Hepatocyte (in vitro differentiated cells): ENCODE results near the gene OR7C2. TPM values are rescaled to one million over a fixed set of nuclear protein-coding genes. Genes with fewer than 3 reads are reported as not detected.

Experiments
- DNase-seq: peaks from one replicate; pipeline ENCODE4 v3.0.0-alpha.2; 2016; ENCODE audit warnings: low spot score
- H2AFZ ChIP-seq: fragments of 200-600 bp; sonication (generic); 2 replicates; pipeline ENCODE4 v1.6.0; 2016; ENCODE audit warnings: antibody characterized with exemption, mild to moderate bottlenecking
- H3K27ac ChIP-seq: fragments of 200-600 bp; sonication (generic); 2 replicates; pipeline ENCODE4 v1.5.1; 2016; ENCODE audit warnings: mild to moderate bottlenecking
- H3K27me3 ChIP-seq: fragments of 200-600 bp; sonication (generic); 2 replicates; pipeline ENCODE4 v1.6.1; 2016
- H3K36me3 ChIP-seq: fragments of 200-600 bp; sonication (generic); replicated peaks from 2 replicates; pipeline ENCODE4 v1.5.1; 2016; ENCODE audit warnings: low read depth; ENCODE audit not compliant: insufficient read depth
- H3K4me1 ChIP-seq: fragments of 200-600 bp; sonication (generic); 2 replicates; pipeline ENCODE4 v1.5.1; 2016; ENCODE audit warnings: mild to moderate bottlenecking, moderate library complexity; ENCODE audit not compliant: insufficient read depth
- H3K4me2 ChIP-seq: fragments of 200-600 bp; sonication (generic); 2 replicates; pipeline ENCODE4 v1.6.0; 2016
- H3K4me3 ChIP-seq: fragments of 200-600 bp; sonication (generic); 2 replicates; pipeline ENCODE4 v1.5.1; 2016; ENCODE audit warnings: mild to moderate bottlenecking
- H3K79me2 ChIP-seq: fragments of 200-600 bp; sonication (generic); 2 replicates; pipeline ENCODE4 v1.6.0; 2017; ENCODE audit warnings: mild to moderate bottlenecking
- H3K9me2 ChIP-seq: fragments of 200-600 bp; sonication (generic); replicated peaks from 2 replicates; pipeline ENCODE4 v1.6.0; 2017; ENCODE audit warnings: mild to moderate bottlenecking; ENCODE audit not compliant: insufficient read depth
- H3K9me3 ChIP-seq: fragments of 200-600 bp; sonication (generic); 2 replicates; pipeline ENCODE4 v1.5.1; 2016; ENCODE audit warnings: low read depth, mild to moderate bottlenecking
- H4K20me1 ChIP-seq: fragments of 200-600 bp; sonication (generic); 2 replicates; pipeline ENCODE4 v1.6.0; 2016; ENCODE audit warnings: mild to moderate bottlenecking; ENCODE audit not compliant: insufficient read depth, poor library complexity, severe bottlenecking
- EZH2 ChIP-seq: fragments of 200-600 bp; sonication (generic); IDR thresholded peaks from 2 replicates; pipeline ENCODE4 v1.6.1; 2016; ENCODE audit warnings: antibody characterized with exemption, mild to moderate bottlenecking, borderline replicate concordance
- EZH2phosphoT487 ChIP-seq: fragments of 200-600 bp; sonication (generic); IDR thresholded peaks from one replicate; pipeline ENCODE4 v1.6.1; 2018; ENCODE audit warnings: antibody characterized with exemption, mild to moderate bottlenecking, low read depth, moderate library complexity; ENCODE audit not compliant: unreplicated experiment, severe bottlenecking
- WGBS: methylation state at CpG from one replicate; pipeline ENCODE4 v1.1.6; 2016; ENCODE audit warnings: low lambda C conversion rate; ENCODE audit errors: missing lambda C conversion rate; 5-methylcytosine and 5-hydroxymethylcytosine counted together
- polyA plus RNA-seq: library from polyadenylated mRNA; unstranded; fragments of >200 nt; fragmentation: Nextera tagmentation; extraction: Ambion mirVana; gene quantifications from 2 replicates; pipeline ENCODE4 v1.2.1, GENCODE V29; 2016
- total RNA-seq: library from RNA; depleted of rRNA; stranded (reverse); fragments of >200 nt; gene quantifications from 2 replicates; pipeline ENCODE4 v1.2.3, GENCODE V29; 2014
- TF ChIP-seq, protein P1 (sequence below): fragments of 200-600 bp; sonication (generic); IDR thresholded peaks from 2 replicates; pipeline ENCODE4 v1.5.1; 2016; ENCODE audit warnings: antibody characterized with exemption, mild to moderate bottlenecking; ENCODE audit not compliant: poor library complexity

Gene OR7C2
- total and polyA plus RNA-seq, 2 experiments from 2014 or later: not detected

DNA sequence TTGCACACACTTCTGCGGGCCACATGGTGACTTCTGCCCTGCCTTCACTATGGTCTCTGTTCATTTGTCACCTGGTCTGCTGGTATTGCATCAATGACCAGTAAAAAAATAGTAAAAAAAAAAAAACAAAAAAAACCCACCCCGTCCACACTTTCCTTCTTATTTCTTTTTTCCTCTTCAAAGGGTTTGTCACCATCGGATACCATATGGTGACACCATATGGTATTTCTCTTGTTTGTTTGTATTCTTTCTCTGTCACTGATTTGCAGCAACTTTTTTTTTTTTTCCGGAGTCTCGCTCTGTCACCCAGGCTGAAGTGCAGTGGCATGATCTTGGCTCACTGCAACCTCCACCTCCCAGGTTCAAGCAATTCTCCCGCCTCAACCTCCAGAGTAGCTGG, 26.2 kb upstream of the OR7C2 start:
- no peaks in the 10 kb centered on the region for H3K36me3 ChIP-seq
- no peaks in the 10 kb centered on the region for H3K9me2 ChIP-seq
- no peaks in the 10 kb centered on the region for H3K9me3 ChIP-seq
- H3K27ac ChIP-seq: no peak overlapping the region
- no peaks in the 10 kb centered on the region for H3K4me1 ChIP-seq
- no peak for TF ChIP-seq EZH2
- TF ChIP-seq EZH2phosphoT487: no peak
- TF ChIP-seq, protein P1, sequence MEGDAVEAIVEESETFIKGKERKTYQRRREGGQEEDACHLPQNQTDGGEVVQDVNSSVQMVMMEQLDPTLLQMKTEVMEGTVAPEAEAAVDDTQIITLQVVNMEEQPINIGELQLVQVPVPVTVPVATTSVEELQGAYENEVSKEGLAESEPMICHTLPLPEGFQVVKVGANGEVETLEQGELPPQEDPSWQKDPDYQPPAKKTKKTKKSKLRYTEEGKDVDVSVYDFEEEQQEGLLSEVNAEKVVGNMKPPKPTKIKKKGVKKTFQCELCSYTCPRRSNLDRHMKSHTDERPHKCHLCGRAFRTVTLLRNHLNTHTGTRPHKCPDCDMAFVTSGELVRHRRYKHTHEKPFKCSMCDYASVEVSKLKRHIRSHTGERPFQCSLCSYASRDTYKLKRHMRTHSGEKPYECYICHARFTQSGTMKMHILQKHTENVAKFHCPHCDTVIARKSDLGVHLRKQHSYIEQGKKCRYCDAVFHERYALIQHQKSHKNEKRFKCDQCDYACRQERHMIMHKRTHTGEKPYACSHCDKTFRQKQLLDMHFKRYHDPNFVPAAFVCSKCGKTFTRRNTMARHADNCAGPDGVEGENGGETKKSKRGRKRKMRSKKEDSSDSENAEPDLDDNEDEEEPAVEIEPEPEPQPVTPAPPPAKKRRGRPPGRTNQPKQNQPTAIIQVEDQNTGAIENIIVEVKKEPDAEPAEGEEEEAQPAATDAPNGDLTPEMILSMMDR: no peak
- H3K79me2 ChIP-seq: no peaks in the 10 kb centered on the region
- no peaks in the 10 kb centered on the region for H4K20me1 ChIP-seq
- no peaks in the 10 kb centered on the region for H3K27me3 ChIP-seq
- no peak overlapping the region for H2AFZ ChIP-seq
- WGBS: 68% methylated on average over 6 of the region's 6 CpGs
- no peak overlapping the region for H3K4me2 ChIP-seq
- H3K4me3 ChIP-seq: no peak overlapping the region
- DNase-seq: no peak

DNA sequence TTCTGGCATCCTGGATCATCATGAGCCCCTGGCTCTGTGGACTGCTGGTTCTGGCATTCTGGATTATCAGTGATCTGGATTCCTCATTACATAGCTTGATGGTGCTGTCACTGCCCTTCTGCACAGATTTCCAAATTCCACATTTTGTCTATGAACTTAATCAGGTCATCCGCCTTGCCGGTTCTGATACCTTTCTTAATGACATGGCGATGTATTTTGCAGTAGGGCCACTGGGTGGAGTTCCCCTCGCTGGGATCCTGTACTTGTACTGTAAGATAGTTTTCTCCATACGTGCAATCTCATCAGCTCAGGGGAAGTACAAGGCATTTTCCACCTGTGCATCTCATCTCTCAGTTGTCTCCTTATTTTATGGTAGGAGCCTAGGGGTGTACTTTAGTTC, 24.4 kb upstream of the OR7C2 start:
- H3K4me2 ChIP-seq: no peak overlapping the region
- H3K4me3 ChIP-seq: no peak overlapping the region
- H3K27me3 ChIP-seq: no peaks in the 10 kb centered on the region
- H3K79me2 ChIP-seq: no peaks in the 10 kb centered on the region
- no peak for DNase-seq
- H3K4me1 ChIP-seq: no peaks in the 10 kb centered on the region
- no peaks in the 10 kb centered on the region for H3K9me3 ChIP-seq
- H3K9me2 ChIP-seq: no peaks in the 10 kb centered on the region
- no peaks in the 10 kb centered on the region for H3K36me3 ChIP-seq
- H3K27ac ChIP-seq: no peak overlapping the region
- TF ChIP-seq EZH2phosphoT487: no peak
- TF ChIP-seq, protein P1: no peak
- TF ChIP-seq EZH2: no peak
- no peak overlapping the region for H2AFZ ChIP-seq
- H4K20me1 ChIP-seq: no peaks in the 10 kb centered on the region
- 58% methylated on average over 5 of the region's 5 CpGs for WGBS

DNA sequence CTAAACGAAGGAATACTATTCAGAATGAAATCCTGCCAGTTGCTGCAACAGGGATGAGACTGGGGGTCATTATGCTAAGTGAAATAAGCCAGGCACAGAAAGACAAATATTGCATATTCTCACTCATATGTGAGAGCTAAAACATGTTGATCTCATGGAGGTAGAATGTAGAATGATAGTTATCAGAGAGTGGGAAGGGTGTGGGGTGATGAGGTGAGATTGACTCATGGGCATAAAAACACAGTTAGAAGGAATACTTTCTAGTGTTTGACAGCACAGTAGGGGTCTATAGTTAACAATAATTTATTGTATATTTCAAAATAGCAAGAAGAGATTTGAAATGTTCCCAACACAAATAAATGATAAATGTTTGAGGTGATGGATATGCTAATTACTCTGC, 7.8 kb upstream of the OR7C2 start:
- DNase-seq: no peak
- H3K9me3 ChIP-seq: no peaks in the 10 kb centered on the region
- no peak overlapping the region for H3K4me2 ChIP-seq
- TF ChIP-seq EZH2phosphoT487: no peak
- TF ChIP-seq EZH2: no peak
- TF ChIP-seq, protein P1: no peak
- H3K27me3 ChIP-seq: no peaks in the 10 kb centered on the region
- H3K4me1 ChIP-seq: no peaks in the 10 kb centered on the region
- H4K20me1 ChIP-seq: no peaks in the 10 kb centered on the region
- H3K79me2 ChIP-seq: no peaks in the 10 kb centered on the region
- no peak overlapping the region for H3K4me3 ChIP-seq
- no peaks in the 10 kb centered on the region for H3K9me2 ChIP-seq
- H3K36me3 ChIP-seq: no peaks in the 10 kb centered on the region
- 43% methylated on average over 1 of the region's 1 CpG for WGBS
- H2AFZ ChIP-seq: no peak overlapping the region
- no peak overlapping the region for H3K27ac ChIP-seq

DNA sequence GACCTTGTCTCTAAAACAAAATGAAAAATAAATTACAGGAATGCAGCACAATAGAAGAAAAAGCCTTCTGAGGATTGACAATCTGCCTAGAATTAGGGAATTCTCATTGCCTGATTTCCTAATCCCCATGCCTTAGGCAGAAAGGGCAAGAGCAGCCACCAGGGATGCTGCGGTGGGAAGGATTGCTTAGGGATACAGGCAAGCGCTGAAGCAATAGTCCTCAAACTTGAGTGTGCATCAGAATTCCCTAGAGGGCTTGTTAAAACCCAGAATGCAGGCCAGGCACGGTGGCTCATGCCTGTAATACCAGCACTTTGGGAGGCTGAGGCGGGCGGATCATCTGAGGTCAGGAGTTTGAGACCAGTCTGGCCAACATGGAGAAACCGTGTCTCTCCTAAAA, 1.0 kb upstream of the OR7C2 start:
- H3K36me3 ChIP-seq: no peaks in the 10 kb centered on the region
- no peaks in the 10 kb centered on the region for H3K79me2 ChIP-seq
- H3K27ac ChIP-seq: no peak overlapping the region
- DNase-seq: no peak
- no peaks in the 10 kb centered on the region for H3K9me3 ChIP-seq
- TF ChIP-seq EZH2 (no peak), EZH2phosphoT487 (no peak)
- TF ChIP-seq, protein P1: no peak
- WGBS: 72% methylated on average over 6 of the region's 6 CpGs
- no peak overlapping the region for H3K4me3 ChIP-seq
- H3K9me2 ChIP-seq: no peaks in the 10 kb centered on the region
- no peaks in the 10 kb centered on the region for H4K20me1 ChIP-seq
- H3K27me3 ChIP-seq: no peaks in the 10 kb centered on the region
- H3K4me1 ChIP-seq: no peaks in the 10 kb centered on the region
- H3K4me2 ChIP-seq: no peak overlapping the region
- no peak overlapping the region for H2AFZ ChIP-seq
